GM12878 (cell line): ENCODE results near the gene ALOX12B. TPM values are rescaled to one million over a fixed set of nuclear protein-coding genes. Genes with fewer than 3 reads are reported as not detected.
"Not testable (repeated sequence)": the region's sequence is repeated elsewhere in the genome, so short reads cannot be mapped to it uniquely, and the experiment has no call there.

ENCODE experiments used
- ATAC-seq: fragments of 200-7000 bp; cut with Tn5 transposase; 3 replicates; pipeline ENCODE4 v1.9.1; 2020; ENCODE audit warnings: mild to moderate bottlenecking, moderate library complexity
- BruUV-seq: library from RNA; stranded (reverse); fragments of 400-500 nt; replicated peaks from 2 replicates; lab custom pipeline; 2021; lab: Mats Ljungman, UMichigan
- CTCF ChIA-PET: fragments of 300-600 bp; sonication (Branson Sonifier 250); formaldehyde crosslinking; extraction: SDS; loops from one replicate; lab custom pipeline; 2021; ENCODE audit warnings: inconsistent platforms; lab: Yijun Ruan, JAX
- POLR2A ChIA-PET: fragments of 350-600 bp; formaldehyde crosslinking; extraction: SDS; loops from one replicate; lab custom pipeline; 2021; ENCODE audit warnings: inconsistent platforms; lab: Charles Lee
- RAD21 ChIA-PET: fragments of 300-600 bp; sonication (Branson Sonifier 250); formaldehyde crosslinking; loops from one replicate; lab custom pipeline; 2023; ENCODE audit warnings: antibody characterized with exemption; ENCODE audit not compliant: unreplicated experiment; lab: Charles Lee
- SMC1A ChIA-PET: fragments of 300-600 bp; sonication (Branson Sonifier 250); formaldehyde crosslinking; loops from one replicate; lab custom pipeline; 2023; ENCODE audit not compliant: unreplicated experiment, uncharacterized antibody; lab: Charles Lee
- DNase-seq: peaks from one replicate; pipeline ENCODE4 v3.0.0-alpha.2; 2011; ENCODE audit warnings: low read depth, low spot score
- FAIRE-seq: peaks from 3 replicates; lab custom pipeline; 2011; peaks lifted over from hg19 to GRCh38; lab: Jason Lieb, UNC
- H2AFZ ChIP-seq: 2 replicates; pipeline ENCODE4 v1.6.0; 2011; ENCODE audit warnings: low read depth, low read length, control low read depth; ENCODE audit not compliant: control insufficient read depth
- H3K27ac ChIP-seq: 2 replicates; pipeline ENCODE4 v1.5.1; 2011; ENCODE audit warnings: control low read depth; ENCODE audit not compliant: control insufficient read depth, insufficient read depth
- H3K27me3 ChIP-seq, 2 experiments: replicated peaks in 1 of 2; 2 replicates each; pipeline versions ENCODE4 v1.6.0 to v1.6.1; 2011; ENCODE audit warnings: low read length in 1 of 2; ENCODE audit not compliant: control insufficient read depth in 2 of 2, insufficient read depth in 2 of 2
- H3K36me3 ChIP-seq, 2 experiments: 2 replicates each; pipeline ENCODE4 v1.5.1; 2011; ENCODE audit warnings: low read length in 1 of 2; ENCODE audit not compliant: control insufficient read depth in 2 of 2, insufficient read depth in 2 of 2
- H3K4me1 ChIP-seq: 2 replicates; pipeline ENCODE4 v1.6.1; 2011; ENCODE audit warnings: mild to moderate bottlenecking, low read length, moderate library complexity, mixed read lengths; ENCODE audit not compliant: control insufficient read depth, insufficient read depth
- H3K4me2 ChIP-seq: 2 replicates; pipeline ENCODE4 v1.6.0; 2011; ENCODE audit warnings: control low read depth; ENCODE audit not compliant: control insufficient read depth, insufficient read depth
- H3K4me3 ChIP-seq: fragments of 200-600 bp; sonication (generic); 2 replicates; pipeline ENCODE4 v1.5.1; 2016
- H3K79me2 ChIP-seq: 2 replicates; pipeline ENCODE4 v1.6.0; 2011; ENCODE audit warnings: low read length; ENCODE audit not compliant: control insufficient read depth, insufficient read depth
- H3K9ac ChIP-seq: 2 replicates; pipeline ENCODE4 v1.8.0; 2011; ENCODE audit warnings: low read length, control low read depth, mixed read lengths; ENCODE audit not compliant: control insufficient read depth, insufficient read depth
- H3K9me3 ChIP-seq: replicated peaks from 3 replicates; pipeline ENCODE4 v1.5.1; 2011; ENCODE audit warnings: mild to moderate bottlenecking, low read length; ENCODE audit not compliant: control insufficient read depth, insufficient read depth
- H4K20me1 ChIP-seq: 2 replicates; pipeline ENCODE4 v1.6.0; 2011; ENCODE audit not compliant: control insufficient read depth, insufficient read depth
- WGBS: methylation state at CpG from one replicate; pipeline ENCODE4 v1.1.6; 2016; ENCODE audit warnings: low lambda C conversion rate; ENCODE audit not compliant: insufficient replicate concordance, insufficient coverage; ENCODE audit errors: missing lambda C conversion rate; 5-methylcytosine and 5-hydroxymethylcytosine counted together
- in situ Hi-C: fragments of 300-500 bp; cut with MboI; formaldehyde crosslinking; loops from 9 replicates; pipeline ENCODE4 v1.14.3; 2018; ENCODE audit warnings: mixed read lengths
- intact Hi-C: fragments of 100-400 bp; cut with micrococcal nuclease; formaldehyde crosslinking; loops from one replicate; pipeline ENCODE4 v1.14.2; 2022; ENCODE audit not compliant: unreplicated experiment
- microRNA-seq: library from miRNA; unstranded; fragments of <30 nt; microRNA quantifications from one replicate; pipeline ENCODE4, GENCODE V29; 2018
- polyA plus RNA-seq, 11 experiments: library from polyadenylated mRNA; depleted of rRNA in 4 of 11; unstranded in 6 of 11; stranded (reverse) in 5 of 11; fragments of >200 nt; fragmentation: Nextera tagmentation in 4 of 11; fragmentation: Illumina TruSeq in 1 of 11; extraction: Ambion mirVana in 4 of 11; extraction: Trizol in 1 of 11; gene quantifications; 1 replicate in 1 of 11; 2 replicates in 10 of 11; pipeline versions ENCODE4 v1.2.1 to v1.2.3, GENCODE V29; 2011 to 2016; ENCODE audit warnings: inconsistent platforms in 2 of 11, missing spikeins in 2 of 11, low read depth in 1 of 11
- small RNA-seq: library from RNA; depleted of rRNA; stranded (forward); fragments of <200 nt; gene quantifications from one replicate; pipeline ENCODE3, GENCODE V24; 2014
- total RNA-seq, 4 experiments: library from RNA; depleted of rRNA in 3 of 4; stranded (reverse); fragments of >200 nt in 3 of 4; fragmentation: Illumina TruSeq in 1 of 4; extraction: Trizol in 1 of 4; gene quantifications; 2 replicates each; pipeline versions ENCODE4 v1.2.1 to v1.2.3, GENCODE V29; 2013 to 2021

Gene ALOX12B
- total and polyA plus RNA-seq, 10 of the 15 experiments (the other 5 are each of a cell fraction or from before 2014, with no cell fraction given): 0.17 to 0.54 TPM; not detected in 8

DNA sequence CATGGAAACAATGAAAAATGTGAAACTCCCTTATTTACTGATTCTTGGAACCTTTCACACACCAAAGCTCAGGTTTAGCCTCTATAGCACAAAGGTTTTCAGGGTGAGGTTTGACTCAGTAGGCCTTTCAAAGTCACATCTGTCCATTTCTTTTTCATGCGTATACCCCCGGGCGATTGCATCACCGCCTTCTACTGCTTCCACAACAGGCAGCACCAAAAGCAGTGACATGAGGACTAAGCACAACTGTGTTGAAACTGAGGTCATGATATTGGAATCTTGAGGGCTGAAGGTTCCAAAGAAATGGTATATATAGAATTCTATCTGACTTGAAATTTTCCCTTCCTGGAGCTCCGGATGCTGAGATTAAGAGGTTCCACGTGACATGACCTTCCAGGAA is 63.4 kb downstream of the ALOX12B start:
- H3K9ac ChIP-seq, H3K4me3 ChIP-seq, H3K4me1 ChIP-seq, H4K20me1 ChIP-seq, RAD21 ChIA-PET, H3K9me3 ChIP-seq, H3K27ac ChIP-seq, BruUV-seq, H2AFZ ChIP-seq, intact Hi-C loops, H3K27me3 ChIP-seq, H3K79me2 ChIP-seq, POLR2A ChIA-PET, ATAC-seq, DNase-seq, H3K36me3 ChIP-seq, H3K4me2 ChIP-seq, in situ Hi-C loops: not testable (repeated sequence)
- peak; percentile 7 for FAIRE-seq
- ChIA-PET SMC1A (interaction anchor here (1.0 kb wide), 1 partner anchor 17 kb away, joined by 4 read pairs; no protein-coding TSS in a partner anchor), CTCF (interaction anchor here (1.1 to 3.6 kb wide), 2 partner anchors 17 to 36 kb away, joined by 3 to 11 read pairs; no protein-coding TSS in a partner anchor)
- WGBS: 65% methylated on average over 6 of the region's 6 CpGs

Small RNA genes lying within 50 kb of the gene (microRNA-seq; reads per million reads assigned to microRNA genes)
- gene MIR4314: not detected

Small RNA genes lying within 50 kb of the gene (small RNA-seq; reads per million reads assigned to genes)
- not detected for gene MIR4314

Other genes starting within 250 kb of the ALOX12B start
Only the 7 nearest of the 22 such genes appear.
- not detected in 2 replicates for gene GUCY2D, start 85.1 kb downstream of the ALOX12B start, total RNA-seq (2014; rRNA removed)
- not detected in 2 replicates for gene GUCY2D, start 85.1 kb downstream of the ALOX12B start, total RNA-seq (2014; rRNA removed; fragmentation: Illumina TruSeq; extraction: Trizol)
- not detected in 2 replicates for gene GUCY2D, start 85.1 kb downstream of the ALOX12B start, total RNA-seq (2021)
- not detected in 2 replicates for gene GUCY2D, start 85.1 kb downstream of the ALOX12B start, polyA plus RNA-seq (2011; rRNA removed)
- gene GUCY2D, start 85.1 kb downstream of the ALOX12B start, polyA plus RNA-seq (2014; fragmentation: Illumina TruSeq; extraction: Trizol): not detected in 2 replicates
- gene GUCY2D, start 85.1 kb downstream of the ALOX12B start, polyA plus RNA-seq (2014; fragmentation: Nextera tagmentation; extraction: Ambion mirVana): not detected
- gene GUCY2D, start 85.1 kb downstream of the ALOX12B start, polyA plus RNA-seq (2014; rRNA removed): not detected in 2 replicates
- gene GUCY2D, start 85.1 kb downstream of the ALOX12B start, polyA plus RNA-seq (2016; fragmentation: Nextera tagmentation; extraction: Ambion mirVana): not detected
- not detected in 2 replicates for gene ALOX15B, start 48.7 kb downstream of the ALOX12B start, total RNA-seq (2014; rRNA removed)
- not detected in 2 replicates for gene ALOX15B, start 48.7 kb downstream of the ALOX12B start, total RNA-seq (2014; rRNA removed; fragmentation: Illumina TruSeq; extraction: Trizol)
- gene ALOX15B, start 48.7 kb downstream of the ALOX12B start, total RNA-seq (2021): not detected in 2 replicates
- gene ALOX15B, start 48.7 kb downstream of the ALOX12B start, polyA plus RNA-seq (2011; rRNA removed): not detected in 2 replicates
- gene ALOX15B, start 48.7 kb downstream of the ALOX12B start, polyA plus RNA-seq (2014; fragmentation: Illumina TruSeq; extraction: Trizol): 0.01 TPM in 1 of 2 replicates, not detected in the other
- not detected for gene ALOX15B, start 48.7 kb downstream of the ALOX12B start, polyA plus RNA-seq (2014; fragmentation: Nextera tagmentation; extraction: Ambion mirVana)
- gene ALOX15B, start 48.7 kb downstream of the ALOX12B start, polyA plus RNA-seq (2014; rRNA removed): not detected in 2 replicates
- gene ALOX15B, start 48.7 kb downstream of the ALOX12B start, polyA plus RNA-seq (2016; fragmentation: Nextera tagmentation; extraction: Ambion mirVana): not detected
- gene ALOXE3, start 30.8 kb upstream of the ALOX12B start, total RNA-seq (2014; rRNA removed): not detected in 2 replicates
- not detected in 2 replicates for gene ALOXE3, start 30.8 kb upstream of the ALOX12B start, total RNA-seq (2014; rRNA removed; fragmentation: Illumina TruSeq; extraction: Trizol)
- gene ALOXE3, start 30.8 kb upstream of the ALOX12B start, total RNA-seq (2021): not detected in 2 replicates
- gene ALOXE3, start 30.8 kb upstream of the ALOX12B start, polyA plus RNA-seq (2011; rRNA removed): 0.04 and 0.09 TPM in 2 replicates
- gene ALOXE3, start 30.8 kb upstream of the ALOX12B start, polyA plus RNA-seq (2014; fragmentation: Illumina TruSeq; extraction: Trizol): not detected in 2 replicates
- not detected for gene ALOXE3, start 30.8 kb upstream of the ALOX12B start, polyA plus RNA-seq (2014; fragmentation: Nextera tagmentation; extraction: Ambion mirVana)
- gene ALOXE3, start 30.8 kb upstream of the ALOX12B start, polyA plus RNA-seq (2014; rRNA removed): not detected in 2 replicates
- not detected for gene ALOXE3, start 30.8 kb upstream of the ALOX12B start, polyA plus RNA-seq (2016; fragmentation: Nextera tagmentation; extraction: Ambion mirVana)
- gene HES7, start 36.4 kb upstream of the ALOX12B start, total RNA-seq (2014; rRNA removed): 0.22 and 1.1 TPM in 2 replicates
- 0.09 TPM in 1 of 2 replicates, not detected in the other for gene HES7, start 36.4 kb upstream of the ALOX12B start, total RNA-seq (2014; rRNA removed; fragmentation: Illumina TruSeq; extraction: Trizol)
- 1.3 and 1.9 TPM in 2 replicates for gene HES7, start 36.4 kb upstream of the ALOX12B start, total RNA-seq (2021)
- 0.27 and 0.38 TPM in 2 replicates for gene HES7, start 36.4 kb upstream of the ALOX12B start, polyA plus RNA-seq (2011; rRNA removed)
- gene HES7, start 36.4 kb upstream of the ALOX12B start, polyA plus RNA-seq (2014; fragmentation: Illumina TruSeq; extraction: Trizol): not detected in 2 replicates
- gene HES7, start 36.4 kb upstream of the ALOX12B start, polyA plus RNA-seq (2014; fragmentation: Nextera tagmentation; extraction: Ambion mirVana): under 1 TPM in 1 of 2 experiments, not detected in 1; 0.07 TPM
- 0.87 and 1.3 TPM in 2 replicates for gene HES7, start 36.4 kb upstream of the ALOX12B start, polyA plus RNA-seq (2014; rRNA removed)
- gene HES7, start 36.4 kb upstream of the ALOX12B start, polyA plus RNA-seq (2016; fragmentation: Nextera tagmentation; extraction: Ambion mirVana): under 1 TPM in 1 of 2 experiments, not detected in 1; 0.08 TPM
- 4.9 and 5.5 TPM in 2 replicates for gene PER1, start 64.7 kb upstream of the ALOX12B start, total RNA-seq (2014; rRNA removed)
- 1.9 and 2.2 TPM in 2 replicates for gene PER1, start 64.7 kb upstream of the ALOX12B start, total RNA-seq (2014; rRNA removed; fragmentation: Illumina TruSeq; extraction: Trizol)
- 19.9 and 25.1 TPM in 2 replicates for gene PER1, start 64.7 kb upstream of the ALOX12B start, total RNA-seq (2021)
- 3.6 and 8.6 TPM in 2 replicates for gene PER1, start 64.7 kb upstream of the ALOX12B start, polyA plus RNA-seq (2011; rRNA removed)
- gene PER1, start 64.7 kb upstream of the ALOX12B start, polyA plus RNA-seq (2014; fragmentation: Illumina TruSeq; extraction: Trizol): 0.81 and 4.1 TPM in 2 replicates
- gene PER1, start 64.7 kb upstream of the ALOX12B start, polyA plus RNA-seq (2014; fragmentation: Nextera tagmentation; extraction: Ambion mirVana): under 1 TPM; 0.02 to 0.26 TPM
- 8.6 and 12.4 TPM in 2 replicates for gene PER1, start 64.7 kb upstream of the ALOX12B start, polyA plus RNA-seq (2014; rRNA removed)
- 1 to 10 TPM; 5.3 to 6.7 TPM for gene PER1, start 64.7 kb upstream of the ALOX12B start, polyA plus RNA-seq (2016; fragmentation: Nextera tagmentation; extraction: Ambion mirVana)
- 3.8 and 4.7 TPM in 2 replicates for gene VAMP2, start 75.2 kb upstream of the ALOX12B start, total RNA-seq (2014; rRNA removed)
- gene VAMP2, start 75.2 kb upstream of the ALOX12B start, total RNA-seq (2014; rRNA removed; fragmentation: Illumina TruSeq; extraction: Trizol): 6.1 and 6.4 TPM in 2 replicates
- 25.1 and 27.8 TPM in 2 replicates for gene VAMP2, start 75.2 kb upstream of the ALOX12B start, total RNA-seq (2021)
- gene VAMP2, start 75.2 kb upstream of the ALOX12B start, polyA plus RNA-seq (2011; rRNA removed): 18.8 and 24.9 TPM in 2 replicates
- gene VAMP2, start 75.2 kb upstream of the ALOX12B start, polyA plus RNA-seq (2014; fragmentation: Illumina TruSeq; extraction: Trizol): 35.2 and 40.8 TPM in 2 replicates
- 1 to 10 TPM; 3.0 to 6.3 TPM for gene VAMP2, start 75.2 kb upstream of the ALOX12B start, polyA plus RNA-seq (2014; fragmentation: Nextera tagmentation; extraction: Ambion mirVana)
- gene VAMP2, start 75.2 kb upstream of the ALOX12B start, polyA plus RNA-seq (2014; rRNA removed): 25.0 and 25.3 TPM in 2 replicates
- gene VAMP2, start 75.2 kb upstream of the ALOX12B start, polyA plus RNA-seq (2016; fragmentation: Nextera tagmentation; extraction: Ambion mirVana): 10 to 100 TPM; 25.0 to 28.0 TPM
- gene TMEM107, start 88.7 kb upstream of the ALOX12B start, total RNA-seq (2014; rRNA removed): 38.7 and 47.6 TPM in 2 replicates
- gene TMEM107, start 88.7 kb upstream of the ALOX12B start, total RNA-seq (2014; rRNA removed; fragmentation: Illumina TruSeq; extraction: Trizol): 23.7 and 24.9 TPM in 2 replicates
- 18.6 and 20.0 TPM in 2 replicates for gene TMEM107, start 88.7 kb upstream of the ALOX12B start, total RNA-seq (2021)
- gene TMEM107, start 88.7 kb upstream of the ALOX12B start, polyA plus RNA-seq (2011; rRNA removed): 32.9 and 33.7 TPM in 2 replicates
- gene TMEM107, start 88.7 kb upstream of the ALOX12B start, polyA plus RNA-seq (2014; fragmentation: Illumina TruSeq; extraction: Trizol): 7.5 and 7.9 TPM in 2 replicates
- gene TMEM107, start 88.7 kb upstream of the ALOX12B start, polyA plus RNA-seq (2014; fragmentation: Nextera tagmentation; extraction: Ambion mirVana): 10 to 100 TPM; 20.8 to 27.0 TPM
- gene TMEM107, start 88.7 kb upstream of the ALOX12B start, polyA plus RNA-seq (2014; rRNA removed): 13.0 and 15.7 TPM in 2 replicates
- 10 to 100 TPM; 22.5 to 23.3 TPM for gene TMEM107, start 88.7 kb upstream of the ALOX12B start, polyA plus RNA-seq (2016; fragmentation: Nextera tagmentation; extraction: Ambion mirVana)